ENCODE measurements around the gene TIMM8A.
"Not testable (repeated sequence)": the region's sequence is repeated elsewhere in the genome, so short reads cannot be mapped to it uniquely, and the experiment has no call there.

TIMM8A gene

GRCh38 chrX:101360390-101360789 is 11.8 kb upstream of the TIMM8A start:
- in situ Hi-C loops (cut with HindIII; ENCODE audit: low sequenced_read_pairs), result no loop called here

GRCh38 chrX:101359966-101360365 is 11.4 kb upstream of the TIMM8A start:
- in situ Hi-C loops (cut with HindIII; ENCODE audit: low sequenced_read_pairs), result no loop called here

GRCh38 chrX:101357166-101357795 is 8.7 kb upstream of the TIMM8A start:
- in situ Hi-C loops (cut with HindIII; ENCODE audit: low sequenced_read_pairs), result no loop called here

DNA sequence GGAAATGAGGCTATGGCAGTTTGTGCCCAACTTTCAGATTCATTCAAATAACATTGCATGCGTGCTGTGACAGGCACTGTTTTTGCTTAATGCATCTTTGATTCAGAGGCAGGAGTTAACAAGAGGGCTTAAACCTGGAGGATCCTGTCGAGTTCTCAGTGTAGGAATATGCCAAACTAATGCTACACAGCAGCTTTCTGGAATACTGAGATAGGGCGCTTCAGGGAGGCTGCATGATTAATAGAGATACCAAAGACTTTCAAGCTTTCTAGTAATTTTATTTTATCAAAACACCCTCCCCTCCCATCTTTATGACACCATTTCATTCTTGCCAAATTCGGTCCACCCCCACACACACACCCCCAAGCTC is 636 bp upstream of the TIMM8A start:
- in situ Hi-C loops (cut with HindIII; ENCODE audit: low sequenced_read_pairs), result loop anchor here (5.0 kb wide), 1 partner anchor 33 kb away; no protein-coding TSS in a partner anchor

DNA sequence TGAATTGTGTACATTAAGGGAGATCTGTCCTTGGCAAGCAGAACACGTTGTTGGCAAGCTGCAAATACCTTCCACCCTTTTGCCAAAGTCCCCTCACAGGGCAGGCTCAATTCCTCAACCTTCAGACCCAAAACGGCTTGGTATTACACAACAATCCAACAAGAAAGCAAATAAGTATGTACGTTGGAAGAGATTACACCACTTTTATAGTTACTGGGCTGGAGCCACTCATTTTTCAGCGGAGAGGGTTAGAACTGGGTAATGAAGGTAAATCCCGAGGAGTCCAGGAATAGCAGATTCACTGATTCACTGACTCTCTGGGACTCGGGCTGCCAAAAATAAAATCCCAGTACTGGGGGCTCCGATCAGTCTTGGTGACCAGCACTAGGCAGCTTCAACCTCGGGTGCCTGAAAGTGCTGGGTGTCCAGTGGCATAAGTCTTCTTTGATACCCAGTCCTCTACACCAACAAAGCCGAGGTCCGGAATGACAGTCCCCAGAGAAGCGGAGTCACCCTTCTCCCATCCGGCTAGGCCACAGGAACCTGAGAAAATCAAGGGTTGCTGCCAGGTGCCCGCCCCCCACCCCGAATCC is 587 bp downstream of the TIMM8A start:
- in situ Hi-C loops (cut with HindIII; ENCODE audit: low sequenced_read_pairs), result loop anchor here (5.0 kb wide), 1 partner anchor 34 kb away; no protein-coding TSS in a partner anchor

- in situ Hi-C loops (cut with HindIII; ENCODE audit: low sequenced_read_pairs), result no loop called here
These were observed 10.7 kb downstream of the TIMM8A start for GRCh38 chrX:101337776-101338271.

GRCh38 chrX:101334310-101334709 is 14.2 kb downstream of the TIMM8A start:
- in situ Hi-C loops (cut with HindIII; ENCODE audit: low sequenced_read_pairs), result not testable (repeated sequence)

DNA sequence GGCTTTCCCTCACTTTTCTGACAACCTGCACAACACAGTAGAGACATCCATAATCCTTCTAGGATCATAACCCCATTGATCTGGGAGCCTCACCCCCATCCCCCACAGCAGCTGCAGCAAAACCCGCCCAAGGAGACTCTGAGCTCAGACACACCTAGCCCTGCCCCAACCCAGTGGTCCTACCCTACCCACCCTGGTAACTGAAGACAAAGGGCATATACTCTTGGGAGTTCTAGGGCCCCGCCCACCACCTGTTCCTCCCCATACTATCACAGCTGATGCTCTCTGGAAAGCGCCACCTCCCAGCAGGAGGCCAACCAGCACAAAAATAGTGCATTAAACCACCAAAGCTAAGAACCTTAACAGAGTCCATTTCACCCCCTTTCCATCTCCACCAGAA is 21.9 kb downstream of the TIMM8A start:
- in situ Hi-C loops (cut with HindIII; ENCODE audit: low sequenced_read_pairs), result not testable (repeated sequence)

DNA sequence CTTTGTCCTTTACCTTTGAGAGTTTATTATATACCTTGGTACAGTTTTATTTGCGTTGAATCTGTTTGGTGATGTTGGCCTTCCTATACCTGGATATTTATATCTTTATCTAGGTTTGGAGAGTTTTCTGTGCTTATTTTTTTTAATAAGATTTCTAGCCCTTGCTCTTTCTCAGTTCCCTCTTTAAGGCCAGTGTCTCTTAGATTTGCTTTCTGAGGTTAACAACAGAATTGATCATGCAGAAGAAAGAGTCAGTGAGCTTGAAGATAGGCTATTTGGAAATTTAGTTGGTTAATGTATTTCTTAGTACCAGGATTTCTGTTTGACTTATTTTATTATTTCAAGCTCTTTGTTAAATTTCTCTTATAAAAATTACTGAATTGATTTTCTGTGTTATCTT is 44.8 kb downstream of the TIMM8A start:
- in situ Hi-C loops (cut with HindIII; ENCODE audit: low sequenced_read_pairs), result no loop called here
